Activated T-helper 1 cell treated with Interleukin-2 at 50 U/mL for 16 hours (primary cell): ENCODE measurements around the gene UBE2D3.
A peak's percentile ranks its signal among the peaks of the same experiment; 100 is the strongest.
"Not testable (repeated sequence)": the region's sequence is repeated elsewhere in the genome, so short reads cannot be mapped to it uniquely, and the experiment has no call there.

Experiments
- DNase-seq: peaks from one replicate; pipeline ENCODE4 v3.0.0-alpha.2; 2020; ENCODE audit warnings: low read depth

The UBE2D3 gene

GRCh38 chr4:102829803-102830202 is 2.5 kb upstream of the UBE2D3 start:
- no peak for DNase-seq

- DNase-seq, result no peak
These were observed 1.1 kb upstream of the UBE2D3 start for GRCh38 chr4:102828497-102828808.

- peak; percentile 97 for DNase-seq
These were observed 534 bp upstream of the UBE2D3 start for GRCh38 chr4:102827674-102828496.

- DNase-seq, result no peak
These were observed 1.1 kb downstream of the UBE2D3 start for GRCh38 chr4:102826105-102826889.

GRCh38 chr4:102825261-102826091 is 1.9 kb downstream of the UBE2D3 start:
- DNase-seq, result no peak

- no peak for DNase-seq
These were observed 3.0 kb downstream of the UBE2D3 start for GRCh38 chr4:102824398-102824797.

GRCh38 chr4:102823897-102824296 is 3.5 kb downstream of the UBE2D3 start:
- no peak for DNase-seq

GRCh38 chr4:102823464-102823863 is 3.9 kb downstream of the UBE2D3 start:
- no peak for DNase-seq

GRCh38 chr4:102819588-102820365 is 7.6 kb downstream of the UBE2D3 start:
- DNase-seq, result no peak

GRCh38 chr4:102819100-102819499 is 8.3 kb downstream of the UBE2D3 start:
- DNase-seq, result not testable (repeated sequence)

GRCh38 chr4:102817613-102818268 is 9.6 kb downstream of the UBE2D3 start:
- no peak for DNase-seq

GRCh38 chr4:102817021-102817605 is 10.2 kb downstream of the UBE2D3 start:
- DNase-seq, result no peak

GRCh38 chr4:102815981-102816380 is 11.4 kb downstream of the UBE2D3 start:
- no peak for DNase-seq

GRCh38 chr4:102809691-102810090 is 17.7 kb downstream of the UBE2D3 start:
- DNase-seq, result no peak

GRCh38 chr4:102809190-102809589 is 18.2 kb downstream of the UBE2D3 start:
- no peak for DNase-seq

- DNase-seq, result no peak
These were observed 19.3 kb downstream of the UBE2D3 start for GRCh38 chr4:102808009-102808408.

GRCh38 chr4:102807345-102807744 is 20.0 kb downstream of the UBE2D3 start:
- no peak for DNase-seq

- DNase-seq, result no peak
These were observed 27.5 kb downstream of the UBE2D3 start for GRCh38 chr4:102799816-102800215.

GRCh38 chr4:102794999-102795398 is 32.4 kb downstream of the UBE2D3 start:
- DNase-seq, result no peak

- DNase-seq, result no peak
These were observed 34.9 kb downstream of the UBE2D3 start for GRCh38 chr4:102792361-102792936.
